GM12865 (cell line): ENCODE measurements around the gene PLEKHG3.

Experiments used
- DNase-seq: peaks from one replicate; pipeline ENCODE4 v3.0.0; 2010; ENCODE audit warnings: low read depth
- H3K4me3 ChIP-seq: 2 replicates; pipeline ENCODE4 v1.5.1; 2011; ENCODE audit warnings: mild to moderate bottlenecking, low read depth, low read length, control low read depth
- CTCF ChIP-seq: IDR thresholded peaks from 2 replicates; pipeline ENCODE4 v1.5.1; 2011; ENCODE audit warnings: low read length, control low read depth, low read depth, inconsistent platforms; ENCODE audit not compliant: insufficient read depth; ENCODE audit errors: missing control alignments

Gene PLEKHG3

DNA sequence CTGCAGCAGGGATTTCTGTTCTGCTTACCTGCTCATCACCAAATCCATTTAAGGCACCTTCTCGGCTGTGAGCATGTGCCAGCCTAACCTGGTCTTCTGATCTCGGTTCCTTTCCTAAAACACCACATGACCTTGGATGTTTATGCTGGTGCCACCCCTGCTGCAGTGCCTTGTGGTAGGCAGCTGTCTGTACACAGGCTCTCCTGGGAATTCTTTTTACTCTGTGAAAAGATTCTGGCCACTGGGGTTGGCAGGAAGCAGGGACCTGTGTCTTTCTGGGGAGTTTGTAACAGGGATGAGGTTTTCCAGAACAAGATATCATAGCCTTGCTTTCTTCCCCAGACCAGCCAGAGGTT is 10.4 kb upstream of the PLEKHG3 start:
- H3K4me3 ChIP-seq, result no peak overlapping the region
- TF ChIP-seq CTCF, result no peak
- no peak for DNase-seq

- H3K4me3 ChIP-seq, result no peak overlapping the region
- DNase-seq, result no peak
- TF ChIP-seq CTCF, result no peak
Observed at GRCh38 chr14:64695071-64695470, 9.2 kb upstream of the PLEKHG3 start.

DNA sequence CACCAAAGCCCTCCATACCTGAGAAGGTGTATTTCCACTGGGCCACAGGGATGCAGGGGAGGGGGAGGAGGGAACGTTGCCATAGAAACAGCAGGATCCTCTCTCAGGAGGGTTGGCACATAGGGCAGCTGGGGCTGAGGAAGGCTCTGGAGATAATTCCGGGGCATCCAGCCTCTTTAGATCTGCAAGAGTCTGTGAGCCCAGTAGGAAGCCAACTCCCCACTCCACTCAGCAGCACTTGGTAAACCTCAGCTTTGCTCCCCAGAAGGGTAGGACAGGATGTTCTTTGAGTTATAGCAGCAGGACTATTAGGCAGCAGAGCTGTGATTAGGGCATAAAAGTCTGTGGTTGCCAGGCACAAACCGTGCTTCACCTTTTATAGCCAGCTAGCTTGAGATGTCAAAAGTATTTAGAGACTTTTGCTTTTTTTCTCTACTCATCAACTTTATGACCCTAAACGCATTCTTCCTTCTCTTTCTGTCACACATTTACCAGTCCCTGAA is 7.8 kb upstream of the PLEKHG3 start:
- TF ChIP-seq CTCF, result no peak
- H3K4me3 ChIP-seq, result no peak overlapping the region
- DNase-seq, result no peak

GRCh38 chr14:64698903-64699302 is 5.3 kb upstream of the PLEKHG3 start:
- H3K4me3 ChIP-seq, result no peak overlapping the region
- TF ChIP-seq CTCF, result no peak
- DNase-seq, result no peak

GRCh38 chr14:64700290-64700689 is 3.9 kb upstream of the PLEKHG3 start:
- no peak overlapping the region for H3K4me3 ChIP-seq
- TF ChIP-seq CTCF, result no peak
- no peak for DNase-seq

- TF ChIP-seq CTCF, result no peak
- DNase-seq, result no peak
- no peak overlapping the region for H3K4me3 ChIP-seq
Observed at GRCh38 chr14:64700894-64701293, 3.3 kb upstream of the PLEKHG3 start.

GRCh38 chr14:64701660-64702059 is 2.6 kb upstream of the PLEKHG3 start:
- TF ChIP-seq CTCF, result no peak
- DNase-seq, result no peak
- H3K4me3 ChIP-seq, result no peak overlapping the region
